Fibroblast of lung (primary cell): ENCODE data around the gene DSTYK. TPM values are rescaled to one million over a fixed set of nuclear protein-coding genes. Genes with fewer than 3 reads are reported as not detected.

Experiments used
- DNase-seq, 2 donors: peaks; one replicate each; pipeline versions ENCODE4 v3.0.0 to v3.0.0-alpha.2; 2010; ENCODE audit warnings: low read depth in 2 of 2
- H2AFZ ChIP-seq: 2 replicates; pipeline ENCODE4 v1.5.1; 2012; ENCODE audit warnings: low read length, control low read depth, inconsistent platforms
- H3K27ac ChIP-seq: 2 replicates; pipeline ENCODE4 v1.5.1; 2011; ENCODE audit warnings: low read length, control low read depth; ENCODE audit not compliant: insufficient read depth
- H3K27me3 ChIP-seq: 2 replicates; pipeline ENCODE4 v1.5.1; 2011; ENCODE audit warnings: mild to moderate bottlenecking, low read length; ENCODE audit not compliant: control insufficient read depth, insufficient read depth
- H3K36me3 ChIP-seq: 2 replicates; pipeline ENCODE4 v1.5.1; 2011; ENCODE audit warnings: low read length; ENCODE audit not compliant: control insufficient read depth, insufficient read depth
- H3K4me1 ChIP-seq: 2 replicates; pipeline ENCODE4 v1.5.1; 2011; ENCODE audit warnings: low read length; ENCODE audit not compliant: control insufficient read depth, insufficient read depth; ENCODE audit errors: extremely low read depth
- H3K4me2 ChIP-seq: 2 replicates; pipeline ENCODE4 v1.5.1; 2011; ENCODE audit warnings: low read length, control low read depth; ENCODE audit not compliant: insufficient read depth; ENCODE audit errors: extremely low read depth
- H3K4me3 ChIP-seq, 4 experiments: fragments of 200-600 bp in 1 of 4; sonication (generic) in 1 of 4; replicated peaks in 1 of 4; 2 replicates each; pipeline ENCODE4 v1.5.1; 2011 to 2016; ENCODE audit warnings: low read length in 4 of 4, low read depth in 3 of 4, mild to moderate bottlenecking in 3 of 4, control low read depth in 2 of 4, inconsistent platforms in 1 of 4, mixed read lengths in 1 of 4; ENCODE audit not compliant: insufficient read depth in 1 of 4; ENCODE audit errors: control extremely low read depth in 1 of 4
- H3K79me2 ChIP-seq: 2 replicates; pipeline ENCODE4 v1.5.1; 2012; ENCODE audit warnings: mild to moderate bottlenecking, low read length, inconsistent platforms; ENCODE audit not compliant: control insufficient read depth, insufficient read depth
- H3K9ac ChIP-seq: 2 replicates; pipeline ENCODE4 v1.5.1; 2011; ENCODE audit warnings: mild to moderate bottlenecking, low read length, control low read depth; ENCODE audit not compliant: insufficient read depth
- H3K9me3 ChIP-seq: 2 replicates; pipeline ENCODE4 v1.5.1; 2012; ENCODE audit warnings: low read depth, low read length; ENCODE audit not compliant: control insufficient read depth, insufficient read depth
- H4K20me1 ChIP-seq: 2 replicates; pipeline ENCODE4 v1.5.1; 2011; ENCODE audit warnings: low read length; ENCODE audit not compliant: control insufficient read depth, insufficient read depth; ENCODE audit errors: extremely low read depth
- CTCF ChIP-seq, 2 donors: IDR thresholded peaks in 1 of 2; conservative IDR thresholded peaks in 1 of 2; 1 replicate in 1 of 2; 2 replicates in 1 of 2; pipeline ENCODE4 v1.5.1; 2011 to 2012; ENCODE audit warnings: low read length in 2 of 2, control low read depth in 1 of 2, inconsistent platforms in 1 of 2, low read depth in 1 of 2, mild to moderate bottlenecking in 1 of 2
- EZH2 ChIP-seq: IDR thresholded peaks from 2 replicates; pipeline ENCODE4 v1.5.1; 2012; ENCODE audit warnings: low read length, control low read depth, mild to moderate bottlenecking; ENCODE audit errors: missing control alignments
- polyA plus RNA-seq, 2 donors: library from polyadenylated mRNA; depleted of rRNA in 1 of 2; stranded (reverse) in 1 of 2; unstranded in 1 of 2; fragments of >200 nt; gene quantifications; 2 replicates each; pipeline ENCODE4 v1.2.1, GENCODE V29; 2011 to 2012; ENCODE audit warnings: missing spikeins in 1 of 2
- total RNA-seq: library from RNA; depleted of rRNA; stranded (reverse); fragments of >200 nt; gene quantifications from 2 replicates; pipeline ENCODE4 v1.2.1, GENCODE V29; 2014

The DSTYK gene
- total and polyA plus RNA-seq, 2 donors (not counting 1 experiment from before 2014, with no cell fraction given) = 24.5 to 42.6 TPM

DNA sequence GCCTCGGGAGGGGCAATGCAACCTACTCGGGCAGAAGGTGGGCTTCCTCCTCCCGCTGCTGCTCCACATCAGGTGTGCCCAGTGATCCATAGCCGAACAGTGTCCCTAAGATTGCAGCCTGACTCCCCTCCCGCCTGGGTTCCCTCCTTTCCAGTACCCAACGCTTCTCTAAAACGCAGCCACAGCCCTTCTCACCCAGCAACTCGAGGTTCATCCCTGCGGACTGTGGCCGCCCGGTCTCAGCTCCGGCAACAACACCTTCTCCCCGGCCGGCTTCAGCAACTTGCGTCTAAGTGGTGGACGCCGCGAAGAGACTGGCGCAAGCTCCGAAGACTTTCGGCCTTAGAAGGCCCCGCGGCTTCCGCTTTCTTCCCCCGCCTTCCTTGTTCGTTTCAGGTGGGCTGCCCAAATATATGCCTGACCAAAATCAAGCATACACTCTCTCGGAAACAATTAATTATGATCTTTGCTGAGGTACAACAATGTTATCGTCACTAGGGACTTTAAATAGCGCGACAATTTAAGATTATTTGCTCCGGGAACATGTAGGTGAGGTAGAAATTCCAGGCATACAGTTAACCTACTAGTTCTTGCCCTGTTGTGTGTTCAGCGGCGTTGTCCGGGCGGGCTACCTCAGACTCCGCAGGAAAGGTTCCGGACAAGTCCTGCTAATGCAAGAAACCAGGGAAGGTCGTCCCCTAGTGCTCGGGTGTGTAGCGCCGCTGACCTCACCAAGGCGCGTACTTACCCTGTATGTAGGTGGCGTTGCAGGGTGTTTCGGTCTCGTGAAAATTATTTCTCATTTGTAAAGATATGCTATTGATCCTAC is 89.6 kb downstream of the DSTYK start, which contains the start of gene RBBP5:
TSS of gene RBBP5 (minus strand) at position 319 of the 829 bp plus-strand sequence. CDS start at position 214, 105 bp downstream.
- Histone ChIP-seq H3K4me2 (peak within 1 kb of the TSS; percentile 91), H3K9me3 (no peaks in the 10 kb centered on the region), H2AFZ (peak within 1 kb of the TSS; percentile 90), H3K27me3 (no peaks in the 10 kb centered on the region), H3K36me3 (no peaks in the 10 kb centered on the region), H3K4me1 (no peaks in the 10 kb centered on the region), H3K4me3 (peak within 1 kb of the TSS; percentile 64 to 100 (median 94)), H3K9ac (peak within 1 kb of the TSS; percentile 89), H4K20me1 (no peaks in the 10 kb centered on the region), H3K79me2 (peaks cover 33% of the 10 kb centered on the region), H3K27ac (peak within 1 kb of the TSS; percentile 95)
- TF ChIP-seq EZH2 = no peak
- peak; percentile 66 to 87 for TF ChIP-seq CTCF (conservative IDR thresholded peaks at IDR 0.05 in 1 of 2, IDR thresholded peaks at IDR 0.05 in 1 of 2; ENCODE audit: low read depth in 1 of 2, low read length in 2 of 2)
- peak; percentile 98 to 99 for DNase-seq

DNA sequence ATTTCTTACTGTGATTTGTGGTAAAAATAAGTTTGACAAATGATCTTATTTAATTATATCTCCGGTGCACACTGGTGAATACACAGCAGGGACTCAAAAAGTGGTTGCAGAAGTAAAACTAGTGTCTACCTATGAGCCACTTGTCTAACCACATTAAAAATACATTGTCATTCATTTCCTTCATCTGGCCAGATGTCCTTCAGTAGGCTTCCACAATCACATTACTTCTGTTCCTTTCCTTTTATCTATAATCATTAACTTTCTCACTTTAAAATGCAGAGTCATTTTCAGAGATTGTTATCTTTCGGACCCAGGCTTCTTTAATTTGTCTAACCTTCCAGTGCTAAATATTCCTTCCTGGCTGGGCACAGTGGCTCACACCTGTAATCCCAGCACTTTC is 92.8 kb downstream of the DSTYK start:
- DNase-seq = no peak
- H3K9me3 ChIP-seq = no peaks in the 10 kb centered on the region
- H3K4me2 ChIP-seq = no peak overlapping the region
- H3K36me3 ChIP-seq = no peaks in the 10 kb centered on the region
- TF ChIP-seq CTCF (conservative IDR thresholded peaks at IDR 0.05 in 1 of 2, IDR thresholded peaks at IDR 0.05 in 1 of 2; ENCODE audit: low read depth in 1 of 2, low read length in 2 of 2) (no peak), EZH2 (no peak)
- H2AFZ ChIP-seq = no peak overlapping the region
- H3K4me1 ChIP-seq = no peaks in the 10 kb centered on the region
- H4K20me1 ChIP-seq = peaks cover 1% of the 10 kb centered on the region
- no peak overlapping the region for H3K4me3 ChIP-seq
- no peak overlapping the region for H3K9ac ChIP-seq
- H3K27me3 ChIP-seq = no peaks in the 10 kb centered on the region
- no peak overlapping the region for H3K27ac ChIP-seq
- H3K79me2 ChIP-seq = peaks cover 35% of the 10 kb centered on the region

DNA sequence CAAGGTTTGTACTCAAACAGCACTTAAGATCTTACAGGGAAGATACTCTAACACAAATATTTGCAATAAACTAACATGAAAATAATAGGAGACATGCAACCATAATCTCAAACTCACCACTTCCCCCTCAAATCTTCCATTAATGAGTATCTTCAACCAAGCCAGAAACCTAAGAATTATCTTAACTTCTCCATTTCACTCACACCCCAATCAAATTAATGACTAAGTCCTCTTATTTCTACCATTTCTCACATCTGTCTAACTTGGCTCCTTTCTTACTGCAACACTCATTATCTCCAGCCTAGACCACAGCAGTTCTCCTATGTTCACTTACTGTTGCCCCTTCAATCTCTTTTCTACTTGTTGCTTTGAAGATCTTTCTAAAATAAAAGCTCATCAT is 100.1 kb downstream of the DSTYK start:
- no peak overlapping the region for H3K4me3 ChIP-seq

More for the DNA sequence above, 100.1 kb downstream of the DSTYK start:
- Histone ChIP-seq H3K27me3 (no peaks in the 10 kb centered on the region), H3K9ac (no peak overlapping the region), H3K36me3 (no peaks in the 10 kb centered on the region), H3K4me2 (no peak overlapping the region), H4K20me1 (peaks cover 1% of the 10 kb centered on the region), H3K27ac (no peak overlapping the region), H3K4me1 (no peaks in the 10 kb centered on the region), H3K9me3 (no peaks in the 10 kb centered on the region), H3K79me2 (peaks cover 2% of the 10 kb centered on the region), H2AFZ (no peak overlapping the region)
- no peak for DNase-seq
- TF ChIP-seq CTCF (conservative IDR thresholded peaks at IDR 0.05 in 1 of 2, IDR thresholded peaks at IDR 0.05 in 1 of 2; ENCODE audit: low read depth in 1 of 2, low read length in 2 of 2) = no peak
- TF ChIP-seq EZH2 = no peak
